ENCODE results near the gene OSBPL8. TPM values are rescaled to one million over a fixed set of nuclear protein-coding genes. Genes with fewer than 3 reads are reported as not detected.

OSBPL8 gene
- total and polyA plus RNA-seq, 9 of the 15 experiments (the other 6 are each of a cell fraction or from before 2014, with no cell fraction given), result 17.4 to 82.7 (median 42.8) TPM

DNA sequence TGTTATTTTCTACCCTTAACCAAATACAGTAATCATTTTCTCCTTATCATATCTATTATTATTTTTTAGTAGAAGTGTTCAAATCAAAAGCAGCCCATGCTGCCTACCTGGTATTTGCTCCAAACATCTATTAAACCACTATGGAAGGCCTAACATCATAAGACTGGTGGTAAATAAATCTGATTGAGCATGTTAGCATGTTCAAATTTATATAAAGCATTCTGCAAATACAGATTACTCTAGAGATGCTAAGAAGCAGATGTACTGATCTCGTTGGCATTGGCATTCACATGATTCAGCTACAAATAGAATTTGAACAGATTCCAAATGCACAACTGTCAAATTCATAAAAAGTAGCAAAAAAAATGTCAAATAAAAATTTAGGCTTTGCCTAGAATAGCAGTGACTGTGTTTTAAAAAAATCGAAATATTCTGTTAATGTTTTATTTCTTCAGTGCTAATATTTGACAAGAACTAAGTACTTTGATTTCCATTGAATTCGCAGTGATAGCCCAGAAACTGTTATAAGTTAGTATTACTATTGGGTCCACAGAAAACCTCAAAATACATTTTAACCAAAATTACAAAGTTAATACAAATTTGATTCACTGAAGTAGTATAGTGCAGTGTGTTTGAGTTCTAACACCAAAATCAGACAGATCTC is 9.4 kb upstream of the OSBPL8 start:
- Histone ChIP-seq H3K36me3 (ENCODE audit: control insufficient read depth, insufficient read depth, low read length) (no peaks in the 10 kb centered on the region), H3K9ac (ENCODE audit: insufficient read depth in 1 of 2, low read depth in 2 of 2, low read length in 2 of 2) (no peak overlapping the region), H4K20me1 (replicated peaks; ENCODE audit: control insufficient read depth, insufficient read depth, low read length) (no peaks in the 10 kb centered on the region), H3K27ac (ENCODE audit: extremely low read depth, low read depth, low read length) (no peak overlapping the region), H2AFZ (ENCODE audit: low read depth, low read length) (no peak overlapping the region), H3K4me1 (replicated peaks in 1 of 2; ENCODE audit: control insufficient read depth in 2 of 2, insufficient read depth in 2 of 2, low read length in 2 of 2) (no peaks in the 10 kb centered on the region; a peak in 1 of 5 replicates), H3K4me3 (no peak overlapping the region), H3K4me2 (ENCODE audit: insufficient read depth, low read length) (no peak overlapping the region), H3K27me3 (ENCODE audit: control insufficient read depth in 2 of 2, insufficient read depth in 2 of 2, low read length in 2 of 2) (no peaks in the 10 kb centered on the region), H3K79me2 (ENCODE audit: control insufficient read depth, insufficient read depth, low read length) (no peaks in the 10 kb centered on the region), H3K9me1 (ENCODE audit: control insufficient read depth, insufficient read depth, low read length) (no peaks in the 10 kb centered on the region), H3K9me3 (replicated peaks; ENCODE audit: control insufficient read depth, insufficient read depth, low read depth, low read length) (no peaks in the 10 kb centered on the region)
- DNase-seq (ENCODE audit: extremely low read depth in 1 of 4, low spot score in 3 of 4) (no peak), ATAC-seq (no peak), FAIRE-seq (peak; percentile 11)
- ChIA-PET POLR2A (no interaction called here), CTCF (ENCODE audit: low intra/inter-chr PET ratio) (no interaction called here)
- WGBS (ENCODE audit: insufficient coverage, low coverage, missing lambda C conversion rate), result 26% methylated on average over 3 of the region's 3 CpGs
- intact Hi-C loops (cut with micrococcal nuclease), result no loop called here
- in situ Hi-C loops (cut with MboI), result no loop called here
- BruUV-seq (replicated peaks), result no TSS peak
- TF ChIP-seq HDAC1 (IDR thresholded peaks at IDR 0.05) (no peak), TEAD2 (tag; IDR thresholded peaks at IDR 0.05) (no peak), MCM7 (IDR thresholded peaks at IDR 0.05) (no peak), TCF3 (CRISPR knock-in tag; IDR thresholded peaks at IDR 0.05) (no peak), NBN (IDR thresholded peaks at IDR 0.05; ENCODE audit: low read depth) (no peak), CCAR2 (IDR thresholded peaks at IDR 0.05; ENCODE audit: low read depth, low read length) (no peak), OTX1 (CRISPR knock-in tag; IDR thresholded peaks at IDR 0.05) (no peak), MYC (IDR thresholded peaks at IDR 0.05; ENCODE audit: low read depth, low read length) (no peak), MYC (CRISPR knock-in tag; IDR thresholded peaks at IDR 0.05; ENCODE audit: borderline replicate concordance, low read depth) (no peak), NELFE (IDR thresholded peaks at IDR 0.05; ENCODE audit: insufficient read depth, insufficient read length) (no peak), POU5F1 (IDR thresholded peaks at IDR 0.05; ENCODE audit: borderline replicate concordance, low read depth, low read length, partially characterized antibody) (no peak), MEF2A (IDR thresholded peaks at IDR 0.05; ENCODE audit: control insufficient read depth, low read depth, low read length) (no peak), SRSF1 (IDR thresholded peaks at IDR 0.05; ENCODE audit: low read depth, low read length) (no peak), PRMT5 (CRISPR knock-in tag; IDR thresholded peaks at IDR 0.05) (no peak)
